ENCODE results near the gene SRRM5.

DNA sequence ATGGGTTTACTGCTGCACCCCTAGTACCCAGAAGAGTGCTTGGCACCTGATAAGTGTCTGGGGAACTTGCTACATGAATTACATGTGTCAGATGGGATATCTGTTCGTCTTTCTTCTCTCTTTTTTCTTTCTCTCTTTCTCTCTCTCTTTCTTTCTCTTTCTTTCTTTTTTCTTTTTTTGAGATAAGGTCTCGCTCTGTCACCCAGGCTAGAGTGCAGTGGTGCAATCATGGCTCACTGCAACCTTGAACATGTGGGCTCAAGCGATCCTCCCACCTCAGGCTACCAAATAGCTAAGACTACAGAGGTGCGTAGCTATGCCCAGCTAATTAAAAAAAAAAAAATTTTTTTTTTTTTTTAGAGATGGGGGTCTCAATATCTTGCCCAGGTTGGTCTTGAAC lies 21.6 kb downstream of the SRRM5 start:
- no peak for TF ChIP-seq CTCF (IDR thresholded peaks at IDR 0.05; ENCODE audit: insufficient read depth, low read depth, low read length)
- no peak for TF ChIP-seq EZH2 (IDR thresholded peaks at IDR 0.05; ENCODE audit: insufficient read depth, low read length)
